G401 (cell line): Measurements from ENCODE around the gene TBC1D9B. TPM values are rescaled to one million over a fixed set of nuclear protein-coding genes. Genes with fewer than 3 reads are reported as not detected.

ENCODE experiments used
- DNase-seq: peaks from one replicate; pipeline ENCODE4 v3.0.0-alpha.2; 2015; ENCODE audit warnings: low spot score
- in situ Hi-C: cut with HindIII; loops from 2 replicates; pipeline ENCODE4 v1.10.0; 2016; ENCODE audit warnings: low sequenced_read_pairs, mixed read lengths
- total RNA-seq: library from RNA; depleted of rRNA; stranded (reverse); fragments of >200 nt; shearing (Covaris generic); gene quantifications from 2 replicates; pipeline ENCODE4 v1.2.3, GENCODE V29; 2014

TBC1D9B gene
- total RNA-seq, 1 experiment from 2014 or later = 58.0 TPM

DNA sequence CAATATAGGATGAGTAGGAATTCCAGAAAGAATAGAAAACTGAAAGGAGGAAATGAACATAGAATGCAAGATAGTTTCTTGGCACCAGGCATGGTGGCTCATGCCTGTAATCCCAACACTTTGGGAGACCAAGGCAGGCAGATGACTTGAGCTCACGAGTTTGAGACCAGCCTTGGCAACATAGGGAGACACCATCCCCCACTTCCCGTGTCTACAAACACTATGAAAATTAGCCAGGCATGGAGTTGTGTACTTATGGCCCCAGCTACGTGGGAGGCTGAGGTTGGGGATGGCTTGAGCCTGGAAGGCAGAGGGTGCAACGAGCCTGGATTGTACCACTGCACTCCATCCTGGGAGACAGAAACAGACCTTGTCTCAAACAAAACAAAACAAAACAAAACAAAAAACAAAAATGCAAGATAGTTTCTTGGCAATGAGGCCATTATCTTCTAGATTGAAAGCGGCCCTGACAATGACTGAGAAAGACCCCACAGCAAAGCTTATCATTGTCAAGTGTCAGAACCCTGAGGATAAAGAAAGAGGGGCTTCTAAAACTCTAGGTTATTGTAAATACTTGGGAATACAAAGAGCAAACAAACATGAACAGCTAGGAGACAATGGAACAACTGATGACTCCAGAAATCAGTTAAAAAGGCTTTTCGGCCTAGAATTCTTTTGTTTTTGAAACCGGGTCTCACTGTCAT is 77.8 kb downstream of the TBC1D9B start:
- no peak for DNase-seq
- in situ Hi-C loops = no loop called here

DNA sequence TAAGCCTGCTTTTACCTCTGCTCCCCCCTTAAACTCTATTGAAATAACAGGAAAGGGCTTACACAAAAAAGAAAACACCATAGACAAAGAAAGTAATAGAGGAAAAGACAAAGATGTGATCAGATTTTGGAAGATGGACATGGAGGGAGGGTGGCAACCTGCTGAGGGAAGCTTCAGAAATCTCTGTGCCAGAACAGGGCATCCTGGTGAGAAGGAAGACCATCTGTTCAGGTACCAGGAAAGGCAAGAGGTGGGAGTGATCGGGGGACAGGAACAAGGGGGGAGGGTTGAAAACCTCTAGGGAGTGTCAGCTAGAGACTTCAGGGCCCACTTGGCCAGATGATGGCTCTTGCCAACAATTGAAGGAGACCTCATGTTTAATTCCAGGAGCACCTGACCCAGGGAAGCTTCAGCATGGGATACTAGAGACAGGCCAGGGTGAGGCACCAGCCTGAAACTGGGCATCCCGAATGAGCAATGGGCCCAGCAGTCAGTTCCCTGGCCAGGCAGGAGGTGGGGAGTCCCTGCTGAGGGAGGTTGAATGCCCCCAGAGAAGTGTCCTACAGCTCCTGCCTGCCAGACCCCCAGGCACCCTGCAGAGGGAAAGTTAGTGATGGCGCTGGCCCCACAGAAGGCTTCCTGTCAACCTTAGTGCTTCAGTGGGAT is 78.8 kb downstream of the TBC1D9B start:
- in situ Hi-C loops = no loop called here
- peak; percentile 79 for DNase-seq

DNA sequence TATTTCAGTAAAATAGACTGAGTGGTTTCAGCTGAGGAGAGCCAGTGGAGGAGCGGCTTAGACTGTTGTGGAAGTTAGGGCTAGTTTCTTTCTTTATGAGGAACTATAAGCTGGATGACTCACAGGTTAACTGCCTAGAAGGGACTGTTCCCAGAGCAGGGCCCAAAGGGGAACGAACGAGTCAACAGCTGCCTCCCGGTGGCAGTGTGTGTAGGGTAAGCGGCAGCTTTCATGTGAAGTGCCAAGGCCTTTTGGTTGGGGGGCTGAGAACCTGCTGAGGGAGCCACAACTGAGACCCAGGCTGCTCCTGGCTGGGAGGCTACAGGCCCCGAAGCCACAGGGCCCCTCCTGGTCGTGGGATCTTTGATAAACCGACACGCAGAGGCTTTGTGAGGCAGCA is 80.0 kb downstream of the TBC1D9B start:
- DNase-seq = peak; percentile 20
- in situ Hi-C loops = no loop called here

DNA sequence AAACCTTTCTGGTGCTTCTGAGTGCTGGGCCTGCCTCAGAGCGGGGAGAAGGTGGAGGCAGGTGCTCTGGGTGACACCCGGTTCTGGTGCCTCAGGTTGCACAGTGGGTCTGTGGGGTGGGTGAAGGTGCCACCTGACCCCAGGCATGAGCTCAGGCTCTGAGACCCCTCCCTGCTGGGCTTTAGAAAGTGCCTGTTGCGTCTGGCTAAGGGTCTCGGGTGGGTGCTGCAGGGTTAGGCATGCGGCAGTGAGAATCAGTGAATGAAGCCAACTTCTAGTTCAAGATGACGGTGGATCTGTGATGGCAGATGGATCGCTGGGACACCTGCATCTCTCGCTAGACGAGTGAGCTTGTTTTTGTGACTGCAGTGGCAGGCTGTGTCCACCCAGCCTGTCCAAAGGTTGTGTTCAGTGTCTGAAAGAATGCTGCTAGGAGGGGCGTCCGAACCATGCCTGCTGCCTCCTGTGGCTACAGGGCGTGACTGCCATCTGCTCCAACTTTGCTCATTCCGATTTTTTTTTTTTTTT is 82.0 kb downstream of the TBC1D9B start:
- in situ Hi-C loops = no loop called here
- peak; percentile 89 for DNase-seq

DNA sequence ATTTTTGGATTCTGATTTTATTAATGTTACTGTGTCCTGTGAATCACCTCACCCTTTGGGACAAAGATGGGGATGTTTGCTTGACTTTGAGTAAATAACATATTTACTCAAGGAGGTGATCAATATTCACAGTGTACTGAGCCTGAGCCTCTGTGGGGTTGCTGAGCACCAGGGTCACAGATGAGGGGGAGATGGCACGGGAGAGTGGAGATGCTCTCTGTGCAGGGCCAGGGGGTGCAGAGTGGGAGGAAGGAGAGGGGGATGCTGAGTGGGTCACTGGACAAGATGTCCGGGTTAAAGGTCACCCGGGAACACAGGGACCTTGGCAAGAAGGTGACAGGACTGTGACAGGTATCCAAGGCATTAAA is 83.0 kb downstream of the TBC1D9B start:
- no peak for DNase-seq

DNA sequence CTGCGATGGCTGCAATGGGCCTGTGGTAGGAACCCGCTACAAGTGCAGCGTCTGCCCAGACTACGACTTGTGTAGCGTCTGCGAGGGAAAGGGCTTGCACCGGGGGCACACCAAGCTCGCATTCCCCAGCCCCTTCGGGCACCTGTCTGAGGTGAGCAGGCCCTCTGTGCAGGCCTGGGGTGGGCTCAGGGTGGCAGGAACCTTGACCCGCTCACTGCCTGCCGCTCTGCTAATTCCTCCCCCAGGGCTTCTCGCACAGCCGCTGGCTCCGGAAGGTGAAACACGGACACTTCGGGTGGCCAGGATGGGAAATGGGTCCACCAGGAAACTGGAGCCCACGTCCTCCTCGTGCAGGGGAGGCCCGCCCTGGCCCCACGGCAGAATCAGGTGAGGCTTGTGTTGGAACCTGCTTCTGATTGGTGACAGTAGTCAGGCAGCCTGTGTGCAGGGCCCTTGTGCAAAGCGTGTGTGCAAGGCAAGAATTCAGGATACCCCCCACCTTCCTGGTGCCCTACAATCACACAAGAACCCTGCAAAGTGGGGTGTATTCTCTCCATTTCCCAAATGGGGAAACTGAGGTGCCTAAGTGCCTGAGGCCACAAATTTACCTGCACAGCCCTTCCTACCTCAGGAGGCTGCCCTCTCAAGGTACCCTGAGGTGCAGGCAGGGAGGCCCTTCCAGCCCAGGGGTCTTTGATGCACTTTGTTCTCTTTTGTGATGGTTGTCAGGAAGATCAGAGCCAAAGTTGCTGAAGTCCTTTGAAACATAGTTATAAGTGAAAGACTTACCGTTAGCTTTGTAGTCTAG is 83.6 kb downstream of the TBC1D9B start:
- in situ Hi-C loops = no loop called here
- no peak for DNase-seq

More for the DNA sequence above, 83.0 kb downstream of the TBC1D9B start:
- in situ Hi-C loops = no loop called here

DNA sequence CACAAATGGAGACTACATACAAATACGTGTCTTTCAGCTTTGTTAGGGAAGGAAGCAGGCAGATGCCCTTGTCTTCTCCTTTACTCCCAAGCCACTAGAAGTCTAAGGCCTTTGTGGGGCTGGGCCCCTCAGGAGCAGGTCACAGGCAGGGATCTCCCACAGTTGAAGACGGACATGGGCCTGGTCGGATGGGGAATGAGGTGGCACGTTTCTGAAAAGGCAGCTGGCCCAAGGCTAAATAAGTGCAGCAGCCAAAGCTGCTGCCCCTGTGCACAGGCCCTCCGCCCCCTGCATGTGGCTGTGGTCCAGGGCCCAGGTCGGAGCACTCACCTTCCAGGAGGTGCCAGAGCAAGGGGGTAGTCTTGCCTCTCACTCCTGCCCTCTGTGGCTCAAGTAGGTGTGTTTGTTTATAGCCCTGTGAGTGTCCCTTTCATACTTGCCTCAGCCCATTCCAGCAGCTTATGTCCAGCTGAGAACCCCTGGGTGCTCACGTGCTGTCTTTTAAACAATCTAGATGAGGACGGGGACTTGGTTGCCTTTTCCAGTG is 85.2 kb downstream of the TBC1D9B start:
- in situ Hi-C loops = no loop called here
- peak; percentile 11 for DNase-seq

DNA sequence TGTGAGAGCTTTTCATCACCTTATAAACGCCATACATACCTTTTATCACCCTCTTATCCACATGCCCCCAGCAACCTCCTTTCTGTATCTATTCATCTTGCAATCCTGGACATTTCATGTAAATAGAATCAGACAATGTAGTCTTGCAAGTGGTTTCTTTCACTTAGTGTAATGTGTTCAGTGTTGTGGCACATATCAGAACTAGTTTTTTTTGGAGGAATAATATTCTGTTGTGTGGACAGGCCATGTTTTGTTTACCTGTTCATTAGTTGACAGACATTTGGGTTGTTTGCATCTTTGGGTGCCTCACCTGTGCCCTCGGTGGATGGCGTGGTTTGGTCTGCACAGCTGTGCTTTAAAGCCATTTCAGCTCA is 85.7 kb downstream of the TBC1D9B start:
- in situ Hi-C loops = no loop called here
- DNase-seq = no peak

DNA sequence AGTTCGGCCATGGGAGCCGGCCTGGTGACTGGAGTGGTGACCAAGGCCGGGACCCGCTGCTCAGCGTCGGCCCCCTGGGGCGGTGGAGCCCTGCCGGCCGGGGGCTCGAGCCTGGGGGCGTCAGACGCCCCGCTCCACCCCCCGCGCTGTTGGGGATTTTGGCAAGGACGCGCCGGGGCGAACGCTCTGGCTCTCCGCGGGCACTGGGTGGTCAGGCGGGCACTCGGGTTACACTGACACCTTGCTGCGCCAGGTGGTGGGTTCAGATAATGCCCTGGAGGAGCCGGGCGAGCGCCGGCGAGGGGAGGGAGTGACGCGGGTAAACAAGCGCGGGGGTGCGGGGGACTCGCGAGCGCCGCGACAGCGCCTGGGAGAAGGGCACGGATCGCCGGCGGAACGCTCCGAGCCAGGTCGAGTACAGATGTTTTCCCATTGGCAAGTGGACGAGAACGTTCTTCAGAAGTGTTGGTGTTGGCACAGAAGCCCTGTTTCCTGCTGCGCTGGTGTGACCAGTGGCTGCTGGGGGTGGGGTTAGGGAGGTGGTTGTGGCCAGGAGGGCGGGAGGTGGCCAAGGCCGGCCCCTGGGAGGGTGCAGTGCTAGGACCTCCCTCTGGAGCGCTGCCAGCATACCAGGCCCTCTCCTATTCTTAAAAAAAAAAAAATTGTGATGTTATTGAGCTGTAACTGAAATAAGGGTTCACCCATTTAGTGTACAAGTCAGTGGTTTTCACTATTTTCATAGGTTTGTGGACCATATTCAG is 86.2 kb downstream of the TBC1D9B start:
- peak; percentile 92 for DNase-seq
- in situ Hi-C loops = no loop called here

DNA sequence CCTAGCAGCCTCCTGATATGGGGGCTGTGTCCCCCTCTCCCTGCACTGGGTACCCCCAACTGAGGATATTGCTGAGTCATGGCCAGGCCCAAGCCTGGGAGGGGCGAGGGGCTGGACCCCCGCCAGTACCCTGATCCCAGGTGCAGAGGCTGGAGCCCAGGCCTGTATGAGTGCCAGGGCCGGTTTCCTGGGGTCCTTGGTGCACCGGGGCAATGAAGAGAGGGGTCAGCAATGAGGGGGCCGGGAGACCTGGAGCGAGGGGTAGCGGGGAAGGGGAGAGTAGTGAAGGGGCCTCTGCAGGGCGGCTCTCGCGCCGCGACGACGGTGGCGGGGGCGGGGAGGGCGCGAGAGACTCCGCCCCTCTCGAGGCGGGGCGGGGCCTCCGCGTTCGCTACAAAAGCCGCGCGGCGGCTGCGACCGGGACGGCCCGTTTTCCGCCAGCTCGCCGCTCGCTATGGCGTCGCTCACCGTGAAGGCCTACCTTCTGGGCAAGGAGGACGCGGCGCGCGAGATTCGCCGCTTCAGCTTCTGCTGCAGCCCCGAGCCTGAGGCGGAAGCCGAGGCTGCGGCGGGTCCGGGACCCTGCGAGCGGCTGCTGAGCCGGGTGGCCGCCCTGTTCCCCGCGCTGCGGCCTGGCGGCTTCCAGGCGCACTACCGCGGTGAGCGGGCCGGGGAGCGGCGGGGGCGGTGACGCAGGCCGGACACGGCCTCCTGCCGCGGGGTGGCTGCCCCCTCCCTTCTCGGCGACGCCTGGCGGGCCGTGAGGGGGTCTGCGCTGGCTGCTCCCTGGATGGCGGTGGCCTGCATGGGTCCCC is 87.0 kb downstream of the TBC1D9B start, which contains the start of gene SQSTM1:
TSS of gene SQSTM1 (plus strand) at position 423 of the 815 bp plus-strand sequence. CDS start at position 455, 32 bp downstream.
- peak; percentile 87 for DNase-seq
- in situ Hi-C loops = no loop called here

DNA sequence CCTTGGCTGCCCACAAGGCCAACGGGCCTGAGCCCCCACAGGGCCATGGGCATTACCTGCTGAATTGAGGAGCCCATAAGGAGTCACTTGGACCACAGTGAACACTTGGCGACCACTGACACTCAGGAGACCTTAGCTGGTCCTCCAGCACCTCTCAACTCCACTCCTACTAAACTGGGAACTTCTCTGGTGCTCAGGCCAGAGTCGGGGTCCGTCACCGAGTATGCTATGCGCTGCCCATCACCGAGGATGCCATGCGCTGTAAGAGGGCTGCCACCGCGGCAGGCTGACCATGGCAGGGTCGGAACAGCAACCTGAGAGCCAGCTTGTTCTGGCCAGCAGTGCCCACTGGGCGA is 87.6 kb downstream of the TBC1D9B start:
- in situ Hi-C loops = no loop called here
- DNase-seq = no peak

DNA sequence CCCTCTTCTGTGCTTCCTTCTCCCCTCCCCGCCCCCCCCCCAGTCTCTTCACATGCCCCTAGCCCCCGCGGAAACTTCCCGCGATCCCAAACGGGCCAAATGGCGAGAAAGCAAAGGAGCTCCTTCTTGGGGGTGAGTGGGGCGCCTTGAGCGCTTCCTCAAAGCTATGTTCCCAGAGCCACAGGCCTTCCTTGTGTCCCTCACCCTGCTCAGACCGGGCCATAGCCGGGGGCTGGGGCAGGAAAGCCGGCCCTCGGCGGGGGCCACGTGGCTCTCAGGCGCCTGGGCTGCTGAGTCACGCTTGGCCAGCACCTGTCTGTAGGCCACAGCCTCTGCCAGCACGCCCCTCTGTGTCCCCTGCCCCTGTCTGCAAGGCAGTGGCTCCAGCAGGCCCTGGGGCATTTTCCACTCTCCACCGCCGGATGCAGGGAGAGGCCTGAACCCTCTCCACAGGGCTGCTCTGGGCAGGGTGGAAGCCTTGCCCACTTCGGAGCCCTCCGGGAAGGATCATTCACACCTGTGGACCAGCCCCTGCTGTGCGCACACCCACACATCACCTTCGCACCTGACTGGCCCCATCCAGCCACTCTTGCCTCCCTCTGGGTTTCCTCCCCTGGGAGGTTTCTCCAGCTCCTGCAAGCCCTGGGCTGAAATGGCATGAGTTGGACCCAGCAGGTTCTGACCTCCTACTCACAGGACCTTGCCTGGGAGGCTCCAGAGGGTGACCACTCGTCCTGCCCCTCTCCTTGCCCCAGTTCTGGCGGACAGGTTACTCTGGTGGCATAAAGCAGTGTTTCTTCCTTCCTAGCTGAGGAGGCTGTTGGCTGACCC is 88.2 kb downstream of the TBC1D9B start:
- DNase-seq = peak; percentile 54
- in situ Hi-C loops = loop anchor here (10.0 kb wide), 1 partner anchor 65 kb away; no protein-coding TSS in a partner anchor

DNA sequence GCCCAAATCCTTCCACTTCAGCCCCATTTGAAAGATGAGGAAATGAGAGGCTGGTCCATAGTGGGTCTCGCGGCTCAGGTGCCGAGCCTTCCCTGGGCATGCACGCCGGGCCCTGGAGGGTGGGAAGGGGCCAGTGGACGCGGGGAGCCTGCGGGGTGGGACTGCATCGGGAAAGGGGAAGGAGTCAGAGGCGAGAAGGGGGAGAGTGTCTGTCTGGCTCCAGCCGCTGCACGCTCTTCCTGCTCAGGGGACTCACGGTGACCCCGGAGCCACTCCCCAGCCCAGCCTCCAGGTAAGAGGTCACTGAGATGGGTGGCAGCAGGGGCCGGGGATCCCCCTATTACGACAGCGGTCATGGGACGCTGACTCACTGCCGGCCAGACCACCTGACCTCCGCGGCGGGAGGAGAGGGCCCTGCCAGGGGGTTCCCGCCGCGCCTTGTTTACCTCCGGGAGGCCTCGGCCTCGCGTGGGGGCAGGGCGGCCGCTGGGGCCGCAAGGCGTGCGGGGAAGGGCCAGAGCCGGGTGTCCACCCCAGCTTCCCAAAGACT is 88.9 kb downstream of the TBC1D9B start:
- in situ Hi-C loops = loop anchor here (10.0 kb wide), 1 partner anchor 64 kb away; no protein-coding TSS in a partner anchor
- DNase-seq = peak; percentile 82

DNA sequence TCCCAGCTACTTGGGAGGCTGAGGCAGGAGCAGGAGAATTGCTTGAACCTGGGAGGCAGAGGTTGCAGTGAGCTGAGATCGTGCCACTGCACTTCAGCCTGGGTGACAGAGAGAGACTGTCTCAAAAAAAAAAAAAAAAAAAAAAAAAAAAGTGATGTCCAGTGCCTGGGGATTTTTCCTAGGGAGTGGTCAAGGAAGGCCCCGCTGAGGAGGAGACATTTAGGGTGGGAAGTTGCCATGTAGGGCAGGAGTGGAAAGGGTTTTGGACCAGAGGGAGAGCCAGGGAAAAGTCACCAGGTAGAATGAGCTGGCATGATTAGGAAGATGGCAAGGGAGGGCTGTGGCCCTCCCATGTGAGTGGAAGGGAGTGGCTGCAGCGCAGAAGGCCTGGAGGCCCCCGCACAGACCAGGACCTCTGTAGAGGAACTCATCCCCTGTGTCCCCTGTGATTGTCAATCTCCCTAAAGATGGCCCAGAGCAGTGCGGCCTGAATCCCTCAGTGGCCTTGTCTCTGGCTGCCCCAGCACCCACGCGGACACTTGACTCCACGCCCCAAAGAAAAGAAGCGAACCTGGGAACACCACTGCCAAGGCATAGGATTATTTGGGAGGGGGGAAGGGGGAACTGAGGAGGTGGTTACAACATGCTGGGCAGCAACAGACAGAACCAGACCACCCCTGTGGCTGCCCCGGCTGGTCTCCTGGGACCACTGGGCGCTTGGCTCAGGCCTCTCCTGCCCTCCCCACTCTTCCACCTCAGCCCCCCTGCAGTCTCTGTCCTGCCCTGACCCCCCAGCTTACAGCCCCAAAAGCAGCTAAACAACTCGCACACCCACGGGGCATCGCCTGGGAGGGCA is 89.6 kb downstream of the TBC1D9B start:
- no peak for DNase-seq
- in situ Hi-C loops = loop anchor here (10.0 kb wide), 1 partner anchor 63 kb away; no protein-coding TSS in a partner anchor

DNA sequence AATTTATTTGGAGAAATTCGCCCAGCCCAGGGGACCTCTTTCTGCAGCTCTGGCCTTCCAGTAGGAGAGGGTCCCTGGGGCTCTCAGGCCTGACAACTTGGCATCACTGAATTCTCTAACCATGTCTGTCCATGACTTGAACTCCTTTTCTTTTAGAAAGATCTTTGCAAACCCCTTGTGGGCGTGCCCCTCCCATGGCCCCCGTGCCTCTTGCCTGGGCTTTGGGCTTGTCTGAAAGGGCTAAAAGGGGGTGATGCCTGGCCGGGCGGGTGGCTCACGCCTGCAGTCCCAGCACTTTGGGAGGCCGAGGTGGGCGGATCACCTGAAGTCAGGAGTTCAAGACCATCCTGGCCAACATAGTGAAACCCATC is 90.2 kb downstream of the TBC1D9B start:
- in situ Hi-C loops = loop anchor here (10.0 kb wide), 1 partner anchor 63 kb away; no protein-coding TSS in a partner anchor

More for the DNA sequence above, 90.2 kb downstream of the TBC1D9B start:
- DNase-seq = no peak
